GM23338 (cell line): ENCODE results near the gene CTDSP2. TPM values are rescaled to one million over a fixed set of nuclear protein-coding genes. Genes with fewer than 3 reads are reported as not detected.
A peak's percentile ranks its signal among the peaks of the same experiment; 100 is the strongest.

Source experiments
- ATAC-seq: fragments of 200-7000 bp; cut with Tn5 transposase; 3 replicates; pipeline ENCODE4 v1.9.1; 2020
- DNase-seq: peaks from one replicate; pipeline ENCODE4 v3.0.0-alpha.2; 2015; ENCODE audit warnings: low spot score
- H2AFZ ChIP-seq: fragments of 200-600 bp; sonication (generic); 2 replicates; pipeline ENCODE4 v1.8.0; 2016; ENCODE audit warnings: antibody characterized with exemption, mild to moderate bottlenecking, moderate library complexity
- H3F3A ChIP-seq: fragments of 200-600 bp; sonication (generic); replicated peaks from 2 replicates; pipeline ENCODE4 v1.8.0; 2017; ENCODE audit warnings: antibody characterized with exemption, mixed run types, low read depth
- H3K27ac ChIP-seq: fragments of 200-600 bp; sonication (generic); 2 replicates; pipeline ENCODE4 v1.6.1; 2016; ENCODE audit warnings: low read depth
- H3K27me3 ChIP-seq: fragments of 200-600 bp; sonication (generic); 2 replicates; pipeline ENCODE4 v1.8.0; 2016; ENCODE audit warnings: mild to moderate bottlenecking, mixed run types, moderate library complexity; ENCODE audit not compliant: insufficient read depth
- H3K36me3 ChIP-seq: fragments of 200-600 bp; sonication (generic); 2 replicates; pipeline ENCODE4 v1.8.0; 2016; ENCODE audit warnings: mild to moderate bottlenecking; ENCODE audit not compliant: insufficient read depth
- H3K4me1 ChIP-seq: fragments of 200-600 bp; sonication (generic); 2 replicates; pipeline ENCODE4 v1.8.0; 2016; ENCODE audit warnings: mild to moderate bottlenecking, moderate library complexity; ENCODE audit not compliant: insufficient read depth
- H3K4me2 ChIP-seq: fragments of 200-600 bp; sonication (generic); 2 replicates; pipeline ENCODE4 v1.7.1; 2017; ENCODE audit warnings: mixed run types
- H3K4me3 ChIP-seq: fragments of 200-600 bp; sonication (generic); 2 replicates; pipeline ENCODE4 v1.6.1; 2016; ENCODE audit warnings: mixed run types
- H3K79me2 ChIP-seq: fragments of 200-600 bp; sonication (generic); replicated peaks from 2 replicates; pipeline ENCODE4 v1.8.0; 2017; ENCODE audit warnings: mild to moderate bottlenecking; ENCODE audit not compliant: insufficient read depth
- H3K9me2 ChIP-seq: fragments of 200-600 bp; sonication (generic); 2 replicates; pipeline ENCODE4 v1.8.0; 2017; ENCODE audit not compliant: insufficient read depth
- H4K20me1 ChIP-seq: fragments of 200-600 bp; sonication (generic); replicated peaks from 2 replicates; pipeline ENCODE4 v1.8.0; 2017; ENCODE audit warnings: mild to moderate bottlenecking; ENCODE audit not compliant: insufficient read depth
- H3K27ac Mint-ChIP-seq: 2 replicates; pipeline ENCODE4 v1.8.0; 2020; ENCODE audit warnings: inconsistent platforms, mild to moderate bottlenecking, moderate library complexity, mixed read lengths
- H3K27me3 Mint-ChIP-seq: 3 replicates; pipeline ENCODE4 v1.8.0; 2022; ENCODE audit warnings: low read depth, mild to moderate bottlenecking, moderate library complexity, mixed read lengths, inconsistent platforms; ENCODE audit not compliant: insufficient read depth, poor library complexity
- H3K36me3 Mint-ChIP-seq: 3 replicates; pipeline ENCODE4 v1.8.0; 2021; ENCODE audit warnings: low read depth, mild to moderate bottlenecking, inconsistent platforms, moderate library complexity, mixed read lengths
- H3K4me1 Mint-ChIP-seq: 3 replicates; pipeline ENCODE4 v1.8.0; 2020; ENCODE audit warnings: mild to moderate bottlenecking, inconsistent platforms, mixed read lengths
- H3K4me3 Mint-ChIP-seq: 3 replicates; pipeline ENCODE4 v1.8.0; 2021; ENCODE audit warnings: moderate library complexity, mild to moderate bottlenecking, inconsistent platforms, mixed read lengths
- H3K9me3 Mint-ChIP-seq: 3 replicates; pipeline ENCODE4 v1.8.0; 2020; ENCODE audit warnings: moderate library complexity, mild to moderate bottlenecking, inconsistent platforms, mixed read lengths
- CREB1 ChIP-seq: fragments of 250-450 bp; sonication (Bioruptor Pico); IDR thresholded peaks from 2 replicates; pipeline ENCODE4 v1.5.0; 2020; ENCODE audit warnings: low read depth, mild to moderate bottlenecking, moderate library complexity
- EZH2 ChIP-seq: fragments of 200-600 bp; sonication (generic); IDR thresholded peaks from one replicate; pipeline ENCODE4 v1.8.0; 2017; ENCODE audit warnings: antibody characterized with exemption, mild to moderate bottlenecking, low read depth; ENCODE audit not compliant: unreplicated experiment
- EZH2phosphoT487 ChIP-seq: fragments of 200-600 bp; sonication (generic); IDR thresholded peaks from one replicate; pipeline ENCODE4 v1.8.1; 2018; ENCODE audit warnings: antibody characterized with exemption; ENCODE audit not compliant: unreplicated experiment
- JUNB ChIP-seq: IDR thresholded peaks from one replicate; pipeline ENCODE4 v1.6.1; 2016; ENCODE audit warnings: antibody characterized with exemption; ENCODE audit not compliant: unreplicated experiment
- POLR2AphosphoS5 ChIP-seq: IDR thresholded peaks from 2 replicates; pipeline ENCODE4 v1.6.1; 2016; ENCODE audit warnings: antibody characterized with exemption, low read depth
- ZNF114 ChIP-seq: fragments of 250-450 bp; sonication (Bioruptor Pico); IDR thresholded peaks from 2 replicates; pipeline ENCODE4 v1.5.0; 2020; ENCODE audit warnings: mild to moderate bottlenecking, moderate library complexity
- polyA plus RNA-seq: library from polyadenylated mRNA; unstranded; fragments of >200 nt; fragmentation: Nextera tagmentation; extraction: Ambion mirVana; gene quantifications from 2 replicates; pipeline ENCODE4 v1.2.1, GENCODE V29; 2016
- total RNA-seq: library from RNA; depleted of rRNA; stranded (reverse); fragments of >200 nt; shearing (Covaris generic); gene quantifications from 2 replicates; pipeline ENCODE4 v1.2.3, GENCODE V29; 2014
- TF ChIP-seq, protein P1 (sequence below): IDR thresholded peaks from 2 replicates; pipeline ENCODE4 v1.6.1; 2016; ENCODE audit warnings: antibody characterized with exemption
- TF ChIP-seq, protein P2 (sequence below): IDR thresholded peaks from one replicate; pipeline ENCODE4 v1.6.1; 2018; ENCODE audit warnings: antibody characterized with exemption; ENCODE audit not compliant: unreplicated experiment
- TF ChIP-seq, protein P3 (sequence below): fragments of 250-450 bp; sonication (Bioruptor Pico); IDR thresholded peaks from 2 replicates; pipeline ENCODE4 v1.5.0; 2020; ENCODE audit warnings: mild to moderate bottlenecking, moderate library complexity
- TF ChIP-seq, protein P4 (sequence below), 2 experiments: fragments of 200-600 bp in 1 of 2; sonication (generic) in 1 of 2; conservative IDR thresholded peaks; 2 replicates each; pipeline versions ENCODE4 v1.5.1 to v1.6.1; 2016 to 2017; ENCODE audit warnings: antibody characterized with exemption in 2 of 2, low read depth in 2 of 2, mild to moderate bottlenecking in 2 of 2, moderate library complexity in 1 of 2

The CTDSP2 gene
- total and polyA plus RNA-seq, 2 experiments from 2014 or later: 22.8 to 81.9 TPM

DNA sequence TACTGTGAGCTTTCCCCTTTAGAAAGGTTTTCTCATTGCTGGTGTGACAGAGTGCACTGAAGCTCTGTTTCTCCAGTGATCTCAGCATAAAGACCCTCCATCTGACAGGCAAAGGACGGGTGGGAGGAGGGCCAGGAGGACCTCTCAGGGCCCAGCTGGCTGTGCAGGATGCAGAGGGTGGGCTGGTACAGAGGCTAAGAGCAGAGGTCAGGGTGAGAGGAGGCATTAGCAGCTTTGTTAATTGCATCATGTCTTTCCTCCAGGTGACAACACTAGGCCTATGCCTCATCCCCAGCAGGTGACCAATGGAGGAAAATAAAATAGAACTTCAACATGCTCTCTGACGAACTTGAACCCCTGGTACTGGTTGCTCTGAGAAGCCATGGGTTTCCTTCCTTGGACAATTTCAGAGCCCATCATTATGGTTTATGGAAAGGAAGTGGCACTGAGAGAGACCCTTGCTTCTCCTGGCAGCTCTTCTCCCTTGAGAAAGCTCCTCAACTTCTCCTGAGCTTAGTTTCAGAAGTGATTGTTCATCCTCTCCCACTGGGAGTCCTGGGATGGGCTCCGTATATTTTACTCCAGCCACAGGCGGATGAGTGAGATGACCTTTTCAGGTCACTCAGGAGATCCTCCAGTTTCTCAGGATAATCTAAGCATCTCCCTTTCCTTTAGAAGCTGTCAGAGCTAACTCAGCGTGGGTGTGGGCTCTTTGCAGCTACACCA, 49.0 kb upstream of the CTDSP2 start:
- ATAC-seq: no peak
- no peaks in the 10 kb centered on the region for H3K36me3 ChIP-seq
- no peak overlapping the region for H3K27ac ChIP-seq
- H3K27me3 ChIP-seq: peaks cover 21% of the 10 kb centered on the region; the same call in 1 of the 2 replicates
- H3K9me2 ChIP-seq: no peaks in the 10 kb centered on the region
- Mint-ChIP-seq H3K4me1 (peaks cover 42% of the 10 kb centered on the region), H3K9me3 (no peaks in the 10 kb centered on the region), H3K4me3 (peak overlapping the region; percentile 65), H3K27me3 (peaks cover 28% of the 10 kb centered on the region), H3K27ac (no peak overlapping the region), H3K36me3 (no peaks in the 10 kb centered on the region; the same call in 2 of the 3 replicates)
- no peaks in the 10 kb centered on the region for H3K79me2 ChIP-seq
- H3K4me3 ChIP-seq: peak overlapping the region; percentile 65
- no peak for DNase-seq
- no peaks in the 10 kb centered on the region for H4K20me1 ChIP-seq
- peak overlapping the region; percentile 91 for H3K4me2 ChIP-seq
- TF ChIP-seq JUNB (no peak), POLR2AphosphoS5 (no peak), EZH2phosphoT487 (no peak), EZH2 (no peak), ZNF114 (CRISPR knock-in tag) (no peak), CREB1 (CRISPR knock-in tag) (no peak)
- TF ChIP-seq, protein P1, sequence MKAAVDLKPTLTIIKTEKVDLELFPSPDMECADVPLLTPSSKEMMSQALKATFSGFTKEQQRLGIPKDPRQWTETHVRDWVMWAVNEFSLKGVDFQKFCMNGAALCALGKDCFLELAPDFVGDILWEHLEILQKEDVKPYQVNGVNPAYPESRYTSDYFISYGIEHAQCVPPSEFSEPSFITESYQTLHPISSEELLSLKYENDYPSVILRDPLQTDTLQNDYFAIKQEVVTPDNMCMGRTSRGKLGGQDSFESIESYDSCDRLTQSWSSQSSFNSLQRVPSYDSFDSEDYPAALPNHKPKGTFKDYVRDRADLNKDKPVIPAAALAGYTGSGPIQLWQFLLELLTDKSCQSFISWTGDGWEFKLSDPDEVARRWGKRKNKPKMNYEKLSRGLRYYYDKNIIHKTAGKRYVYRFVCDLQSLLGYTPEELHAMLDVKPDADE: no peak
- TF ChIP-seq, protein P2, sequence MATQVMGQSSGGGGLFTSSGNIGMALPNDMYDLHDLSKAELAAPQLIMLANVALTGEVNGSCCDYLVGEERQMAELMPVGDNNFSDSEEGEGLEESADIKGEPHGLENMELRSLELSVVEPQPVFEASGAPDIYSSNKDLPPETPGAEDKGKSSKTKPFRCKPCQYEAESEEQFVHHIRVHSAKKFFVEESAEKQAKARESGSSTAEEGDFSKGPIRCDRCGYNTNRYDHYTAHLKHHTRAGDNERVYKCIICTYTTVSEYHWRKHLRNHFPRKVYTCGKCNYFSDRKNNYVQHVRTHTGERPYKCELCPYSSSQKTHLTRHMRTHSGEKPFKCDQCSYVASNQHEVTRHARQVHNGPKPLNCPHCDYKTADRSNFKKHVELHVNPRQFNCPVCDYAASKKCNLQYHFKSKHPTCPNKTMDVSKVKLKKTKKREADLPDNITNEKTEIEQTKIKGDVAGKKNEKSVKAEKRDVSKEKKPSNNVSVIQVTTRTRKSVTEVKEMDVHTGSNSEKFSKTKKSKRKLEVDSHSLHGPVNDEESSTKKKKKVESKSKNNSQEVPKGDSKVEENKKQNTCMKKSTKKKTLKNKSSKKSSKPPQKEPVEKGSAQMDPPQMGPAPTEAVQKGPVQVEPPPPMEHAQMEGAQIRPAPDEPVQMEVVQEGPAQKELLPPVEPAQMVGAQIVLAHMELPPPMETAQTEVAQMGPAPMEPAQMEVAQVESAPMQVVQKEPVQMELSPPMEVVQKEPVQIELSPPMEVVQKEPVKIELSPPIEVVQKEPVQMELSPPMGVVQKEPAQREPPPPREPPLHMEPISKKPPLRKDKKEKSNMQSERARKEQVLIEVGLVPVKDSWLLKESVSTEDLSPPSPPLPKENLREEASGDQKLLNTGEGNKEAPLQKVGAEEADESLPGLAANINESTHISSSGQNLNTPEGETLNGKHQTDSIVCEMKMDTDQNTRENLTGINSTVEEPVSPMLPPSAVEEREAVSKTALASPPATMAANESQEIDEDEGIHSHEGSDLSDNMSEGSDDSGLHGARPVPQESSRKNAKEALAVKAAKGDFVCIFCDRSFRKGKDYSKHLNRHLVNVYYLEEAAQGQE: no peak
- TF ChIP-seq, protein P3, sequence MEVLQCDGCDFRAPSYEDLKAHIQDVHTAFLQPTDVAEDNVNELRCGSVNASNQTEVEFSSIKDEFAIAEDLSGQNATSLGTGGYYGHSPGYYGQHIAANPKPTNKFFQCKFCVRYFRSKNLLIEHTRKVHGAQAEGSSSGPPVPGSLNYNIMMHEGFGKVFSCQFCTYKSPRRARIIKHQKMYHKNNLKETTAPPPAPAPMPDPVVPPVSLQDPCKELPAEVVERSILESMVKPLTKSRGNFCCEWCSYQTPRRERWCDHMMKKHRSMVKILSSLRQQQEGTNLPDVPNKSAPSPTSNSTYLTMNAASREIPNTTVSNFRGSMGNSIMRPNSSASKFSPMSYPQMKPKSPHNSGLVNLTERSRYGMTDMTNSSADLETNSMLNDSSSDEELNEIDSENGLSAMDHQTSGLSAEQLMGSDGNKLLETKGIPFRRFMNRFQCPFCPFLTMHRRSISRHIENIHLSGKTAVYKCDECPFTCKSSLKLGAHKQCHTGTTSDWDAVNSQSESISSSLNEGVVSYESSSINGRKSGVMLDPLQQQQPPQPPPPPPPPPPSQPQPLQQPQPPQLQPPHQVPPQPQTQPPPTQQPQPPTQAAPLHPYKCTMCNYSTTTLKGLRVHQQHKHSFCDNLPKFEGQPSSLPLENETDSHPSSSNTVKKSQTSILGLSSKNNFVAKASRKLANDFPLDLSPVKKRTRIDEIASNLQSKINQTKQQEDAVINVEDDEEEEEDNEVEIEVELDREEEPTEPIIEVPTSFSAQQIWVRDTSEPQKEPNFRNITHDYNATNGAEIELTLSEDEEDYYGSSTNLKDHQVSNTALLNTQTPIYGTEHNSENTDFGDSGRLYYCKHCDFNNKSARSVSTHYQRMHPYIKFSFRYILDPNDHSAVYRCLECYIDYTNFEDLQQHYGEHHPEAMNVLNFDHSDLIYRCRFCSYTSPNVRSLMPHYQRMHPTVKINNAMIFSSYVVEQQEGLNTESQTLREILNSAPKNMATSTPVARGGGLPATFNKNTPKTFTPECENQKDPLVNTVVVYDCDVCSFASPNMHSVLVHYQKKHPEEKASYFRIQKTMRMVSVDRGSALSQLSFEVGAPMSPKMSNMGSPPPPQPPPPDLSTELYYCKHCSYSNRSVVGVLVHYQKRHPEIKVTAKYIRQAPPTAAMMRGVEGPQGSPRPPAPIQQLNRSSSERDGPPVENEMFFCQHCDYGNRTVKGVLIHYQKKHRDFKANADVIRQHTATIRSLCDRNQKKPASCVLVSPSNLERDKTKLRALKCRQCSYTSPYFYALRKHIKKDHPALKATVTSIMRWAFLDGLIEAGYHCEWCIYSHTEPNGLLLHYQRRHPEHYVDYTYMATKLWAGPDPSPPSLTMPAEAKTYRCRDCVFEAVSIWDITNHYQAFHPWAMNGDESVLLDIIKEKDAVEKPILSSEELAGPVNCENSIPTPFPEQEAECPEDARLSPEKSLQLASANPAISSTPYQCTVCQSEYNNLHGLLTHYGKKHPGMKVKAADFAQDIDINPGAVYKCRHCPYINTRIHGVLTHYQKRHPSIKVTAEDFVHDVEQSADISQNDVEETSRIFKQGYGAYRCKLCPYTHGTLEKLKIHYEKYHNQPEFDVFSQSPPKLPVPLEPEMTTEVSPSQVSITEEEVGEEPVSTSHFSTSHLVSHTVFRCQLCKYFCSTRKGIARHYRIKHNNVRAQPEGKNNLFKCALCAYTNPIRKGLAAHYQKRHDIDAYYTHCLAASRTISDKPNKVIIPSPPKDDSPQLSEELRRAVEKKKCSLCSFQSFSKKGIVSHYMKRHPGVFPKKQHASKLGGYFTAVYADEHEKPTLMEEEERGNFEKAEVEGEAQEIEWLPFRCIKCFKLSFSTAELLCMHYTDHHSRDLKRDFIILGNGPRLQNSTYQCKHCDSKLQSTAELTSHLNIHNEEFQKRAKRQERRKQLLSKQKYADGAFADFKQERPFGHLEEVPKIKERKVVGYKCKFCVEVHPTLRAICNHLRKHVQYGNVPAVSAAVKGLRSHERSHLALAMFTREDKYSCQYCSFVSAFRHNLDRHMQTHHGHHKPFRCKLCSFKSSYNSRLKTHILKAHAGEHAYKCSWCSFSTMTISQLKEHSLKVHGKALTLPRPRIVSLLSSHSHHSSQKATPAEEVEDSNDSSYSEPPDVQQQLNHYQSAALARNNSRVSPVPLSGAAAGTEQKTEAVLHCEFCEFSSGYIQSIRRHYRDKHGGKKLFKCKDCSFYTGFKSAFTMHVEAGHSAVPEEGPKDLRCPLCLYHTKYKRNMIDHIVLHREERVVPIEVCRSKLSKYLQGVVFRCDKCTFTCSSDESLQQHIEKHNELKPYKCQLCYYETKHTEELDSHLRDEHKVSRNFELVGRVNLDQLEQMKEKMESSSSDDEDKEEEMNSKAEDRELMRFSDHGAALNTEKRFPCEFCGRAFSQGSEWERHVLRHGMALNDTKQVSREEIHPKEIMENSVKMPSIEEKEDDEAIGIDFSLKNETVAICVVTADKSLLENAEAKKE: no peak
- TF ChIP-seq, protein P4, sequence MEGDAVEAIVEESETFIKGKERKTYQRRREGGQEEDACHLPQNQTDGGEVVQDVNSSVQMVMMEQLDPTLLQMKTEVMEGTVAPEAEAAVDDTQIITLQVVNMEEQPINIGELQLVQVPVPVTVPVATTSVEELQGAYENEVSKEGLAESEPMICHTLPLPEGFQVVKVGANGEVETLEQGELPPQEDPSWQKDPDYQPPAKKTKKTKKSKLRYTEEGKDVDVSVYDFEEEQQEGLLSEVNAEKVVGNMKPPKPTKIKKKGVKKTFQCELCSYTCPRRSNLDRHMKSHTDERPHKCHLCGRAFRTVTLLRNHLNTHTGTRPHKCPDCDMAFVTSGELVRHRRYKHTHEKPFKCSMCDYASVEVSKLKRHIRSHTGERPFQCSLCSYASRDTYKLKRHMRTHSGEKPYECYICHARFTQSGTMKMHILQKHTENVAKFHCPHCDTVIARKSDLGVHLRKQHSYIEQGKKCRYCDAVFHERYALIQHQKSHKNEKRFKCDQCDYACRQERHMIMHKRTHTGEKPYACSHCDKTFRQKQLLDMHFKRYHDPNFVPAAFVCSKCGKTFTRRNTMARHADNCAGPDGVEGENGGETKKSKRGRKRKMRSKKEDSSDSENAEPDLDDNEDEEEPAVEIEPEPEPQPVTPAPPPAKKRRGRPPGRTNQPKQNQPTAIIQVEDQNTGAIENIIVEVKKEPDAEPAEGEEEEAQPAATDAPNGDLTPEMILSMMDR (conservative IDR thresholded peaks at IDR 0.05; ENCODE audit: low read depth in 2 of 2): no peak
- H3K4me1 ChIP-seq: peaks cover 23% of the 10 kb centered on the region
- 0 out of 2 replicates have a peak, but pooled peaks cover 6% of the 10 kb centered on the region for H3F3A ChIP-seq
- peak overlapping the region; percentile 100 for H2AFZ ChIP-seq
